HepG2 (cell line): ENCODE results near the gene RBM12. TPM values are rescaled to one million over a fixed set of nuclear protein-coding genes. Genes with fewer than 3 reads are reported as not detected.

Source experiments
- AGO1 ChIP-seq: fragments of 200-400 bp; formaldehyde crosslinking; IDR thresholded peaks from 2 replicates; pipeline ENCODE4 v1.6.1; 2017; ENCODE audit warnings: mild to moderate bottlenecking, low read depth, low read length, moderate library complexity; ENCODE audit not compliant: poor library complexity, severe bottlenecking
- ASH2L ChIP-seq: fragments of 300-600, 200-600 bp; sonication (generic); IDR thresholded peaks from 2 replicates; pipeline ENCODE4 v1.7.0; 2017; ENCODE audit warnings: low read depth, mild to moderate bottlenecking, moderate library complexity, mixed read lengths, low read length; ENCODE audit not compliant: insufficient read length
- HIVEP1 ChIP-seq: sonication (generic); formaldehyde crosslinking; IDR thresholded peaks from 2 replicates; pipeline ENCODE4 v1.4.0; 2020; ENCODE audit warnings: mild to moderate bottlenecking, missing genetic modification reagents
- JUN ChIP-seq: sonication (generic); formaldehyde crosslinking; IDR thresholded peaks from 2 replicates; pipeline ENCODE4 v1.4.0; 2020; ENCODE audit warnings: mild to moderate bottlenecking, missing genetic modification reagents
- JUNB ChIP-seq: sonication (generic); formaldehyde crosslinking; IDR thresholded peaks from 2 replicates; pipeline ENCODE4 v1.8.0; 2022; ENCODE audit warnings: missing genetic modification reagents, mild to moderate bottlenecking, borderline replicate concordance
- LCORL ChIP-seq, 2 experiments: fragments of 450-650 bp in 1 of 2; sonication (generic) in 1 of 2; formaldehyde crosslinking in 1 of 2; IDR thresholded peaks; 2 replicates each; pipeline versions ENCODE4 v1.5.0 to v1.6.1; 2017 to 2020; ENCODE audit warnings: antibody characterized with exemption in 1 of 2, missing genetic modification reagents in 1 of 2
- MEIS2 ChIP-seq: sonication (generic); formaldehyde crosslinking; IDR thresholded peaks from 2 replicates; pipeline ENCODE4 v1.9.0; 2021; ENCODE audit warnings: mild to moderate bottlenecking, missing genetic modification reagents
- NFIB ChIP-seq: sonication (generic); formaldehyde crosslinking; IDR thresholded peaks from 2 replicates; pipeline ENCODE4 v1.9.0; 2021; ENCODE audit warnings: missing genetic modification reagents, mild to moderate bottlenecking, borderline replicate concordance
- NFYB ChIP-seq: sonication (generic); formaldehyde crosslinking; IDR thresholded peaks from 2 replicates; pipeline ENCODE4 v1.4.0; 2020; ENCODE audit warnings: missing genetic modification reagents
- PPARG ChIP-seq: conservative IDR thresholded peaks from 2 replicates; pipeline ENCODE4 v1.6.1; 2016; ENCODE audit warnings: missing biosample characterization, missing genetic modification reagents
- STAT5B ChIP-seq: sonication (generic); formaldehyde crosslinking; IDR thresholded peaks from 2 replicates; pipeline ENCODE4 v1.4.0; 2020; ENCODE audit warnings: missing genetic modification reagents
- ZBTB2 ChIP-seq: sonication (generic); formaldehyde crosslinking; IDR thresholded peaks from 2 replicates; pipeline ENCODE4 v1.8.0; 2022; ENCODE audit warnings: low read depth, missing genetic modification reagents
- ZNF143 ChIP-seq: sonication (generic); formaldehyde crosslinking; IDR thresholded peaks from 2 replicates; pipeline ENCODE4 v1.4.0; 2020; ENCODE audit warnings: missing genetic modification reagents
- ZNF225 ChIP-seq: sonication (generic); formaldehyde crosslinking; IDR thresholded peaks from 2 replicates; pipeline ENCODE4 v1.4.0; 2020; ENCODE audit warnings: mild to moderate bottlenecking, missing genetic modification reagents
- ZNF432 ChIP-seq: sonication (generic); formaldehyde crosslinking; IDR thresholded peaks from 2 replicates; pipeline ENCODE4 v1.5.0; 2020; ENCODE audit warnings: missing genetic modification reagents, mild to moderate bottlenecking, borderline replicate concordance
- ZNF556 ChIP-seq: sonication (generic); formaldehyde crosslinking; IDR thresholded peaks from 2 replicates; pipeline ENCODE4 v1.4.0; 2020; ENCODE audit warnings: mild to moderate bottlenecking, missing genetic modification reagents, borderline replicate concordance
- ZNF776 ChIP-seq: sonication (generic); formaldehyde crosslinking; IDR thresholded peaks from 2 replicates; pipeline ENCODE4 v1.4.0; 2020; ENCODE audit warnings: mild to moderate bottlenecking, missing genetic modification reagents
- ZNF883 ChIP-seq: sonication (generic); formaldehyde crosslinking; IDR thresholded peaks from 2 replicates; pipeline ENCODE4 v1.5.1; 2020; ENCODE audit warnings: mild to moderate bottlenecking, missing genetic modification reagents; ENCODE audit errors: not compliant biosample characterization
- polyA plus RNA-seq, 8 experiments: library from polyadenylated mRNA; depleted of rRNA in 3 of 8; stranded (reverse) in 7 of 8; unstranded in 1 of 8; fragments of >200 nt; fragmentation: Illumina TruSeq in 4 of 8; extraction: Trizol in 4 of 8; gene quantifications; 2 replicates each; pipeline versions ENCODE4 v1.2.1 to v1.2.3, GENCODE V29; 2011 to 2016; ENCODE audit warnings: low read depth in 4 of 8, missing spikeins in 1 of 8, mixed read lengths in 1 of 8; ENCODE audit not compliant: insufficient read depth in 1 of 8
- total RNA-seq, 5 experiments: library from RNA; depleted of rRNA; stranded (reverse); fragments of >200 nt; fragmentation: Illumina TruSeq; extraction: Trizol; gene quantifications; 2 replicates each; pipeline ENCODE4 v1.2.3, GENCODE V29; 2016; ENCODE audit warnings: low read depth in 1 of 5
- TF ChIP-seq, protein P1 (sequence below): IDR thresholded peaks from 2 replicates; pipeline ENCODE4 v1.6.1; 2016; ENCODE audit warnings: low read depth, borderline replicate concordance
- TF ChIP-seq, protein P2 (sequence below): sonication (generic); formaldehyde crosslinking; IDR thresholded peaks from 2 replicates; pipeline ENCODE4 v1.5.1; 2020; ENCODE audit warnings: missing genetic modification reagents, mild to moderate bottlenecking, borderline replicate concordance
- TF ChIP-seq, protein P3 (sequence below): sonication (generic); formaldehyde crosslinking; IDR thresholded peaks from 2 replicates; pipeline ENCODE4 v1.4.0; 2020; ENCODE audit warnings: mild to moderate bottlenecking, missing genetic modification reagents
- TF ChIP-seq, protein P4 (sequence below): sonication (generic); formaldehyde crosslinking; IDR thresholded peaks from 2 replicates; pipeline ENCODE4 v1.4.0; 2020; ENCODE audit warnings: missing genetic modification reagents

RBM12 gene
- total and polyA plus RNA-seq, 2 of the 13 experiments (the other 11 are each of a cell fraction or from before 2014, with no cell fraction given) = 97.9 to 104 TPM

- TF ChIP-seq JUNB (CRISPR knock-in tag) = no peak
- TF ChIP-seq, protein P1, sequence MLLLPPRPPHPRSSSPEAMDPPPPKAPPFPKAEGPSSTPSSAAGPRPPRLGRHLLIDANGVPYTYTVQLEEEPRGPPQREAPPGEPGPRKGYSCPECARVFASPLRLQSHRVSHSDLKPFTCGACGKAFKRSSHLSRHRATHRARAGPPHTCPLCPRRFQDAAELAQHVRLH (CRISPR knock-in tag) = peak; percentile 62; the same call in 1 of the 2 replicates
- TF ChIP-seq, protein P2, sequence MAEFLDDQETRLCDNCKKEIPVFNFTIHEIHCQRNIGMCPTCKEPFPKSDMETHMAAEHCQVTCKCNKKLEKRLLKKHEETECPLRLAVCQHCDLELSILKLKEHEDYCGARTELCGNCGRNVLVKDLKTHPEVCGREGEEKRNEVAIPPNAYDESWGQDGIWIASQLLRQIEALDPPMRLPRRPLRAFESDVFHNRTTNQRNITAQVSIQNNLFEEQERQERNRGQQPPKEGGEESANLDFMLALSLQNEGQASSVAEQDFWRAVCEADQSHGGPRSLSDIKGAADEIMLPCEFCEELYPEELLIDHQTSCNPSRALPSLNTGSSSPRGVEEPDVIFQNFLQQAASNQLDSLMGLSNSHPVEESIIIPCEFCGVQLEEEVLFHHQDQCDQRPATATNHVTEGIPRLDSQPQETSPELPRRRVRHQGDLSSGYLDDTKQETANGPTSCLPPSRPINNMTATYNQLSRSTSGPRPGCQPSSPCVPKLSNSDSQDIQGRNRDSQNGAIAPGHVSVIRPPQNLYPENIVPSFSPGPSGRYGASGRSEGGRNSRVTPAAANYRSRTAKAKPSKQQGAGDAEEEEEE (CRISPR knock-in tag) = no peak; the same call in 1 of the 2 replicates
- no peak; the same call in 1 of the 2 replicates for TF ChIP-seq ZBTB2 (CRISPR knock-in tag)
- TF ChIP-seq, protein P3, sequence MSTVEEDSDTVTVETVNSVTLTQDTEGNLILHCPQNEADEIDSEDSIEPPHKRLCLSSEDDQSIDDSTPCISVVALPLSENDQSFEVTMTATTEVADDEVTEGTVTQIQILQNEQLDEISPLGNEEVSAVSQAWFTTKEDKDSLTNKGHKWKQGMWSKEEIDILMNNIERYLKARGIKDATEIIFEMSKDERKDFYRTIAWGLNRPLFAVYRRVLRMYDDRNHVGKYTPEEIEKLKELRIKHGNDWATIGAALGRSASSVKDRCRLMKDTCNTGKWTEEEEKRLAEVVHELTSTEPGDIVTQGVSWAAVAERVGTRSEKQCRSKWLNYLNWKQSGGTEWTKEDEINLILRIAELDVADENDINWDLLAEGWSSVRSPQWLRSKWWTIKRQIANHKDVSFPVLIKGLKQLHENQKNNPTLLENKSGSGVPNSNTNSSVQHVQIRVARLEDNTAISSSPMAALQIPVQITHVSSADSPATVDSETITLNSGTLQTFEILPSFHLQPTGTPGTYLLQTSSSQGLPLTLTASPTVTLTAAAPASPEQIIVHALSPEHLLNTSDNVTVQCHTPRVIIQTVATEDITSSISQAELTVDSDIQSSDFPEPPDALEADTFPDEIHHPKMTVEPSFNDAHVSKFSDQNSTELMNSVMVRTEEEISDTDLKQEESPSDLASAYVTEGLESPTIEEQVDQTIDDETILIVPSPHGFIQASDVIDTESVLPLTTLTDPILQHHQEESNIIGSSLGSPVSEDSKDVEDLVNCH (CRISPR knock-in tag) = peak; percentile 70; the same call in 1 of the 2 replicates
- TF ChIP-seq STAT5B (CRISPR knock-in tag) = peak; percentile 16; the same call in 1 of the 2 replicates
- no peak for TF ChIP-seq PPARG (CRISPR knock-in tag)
- peak; percentile 96 for TF ChIP-seq ASH2L
- TF ChIP-seq ZNF556 (CRISPR knock-in tag) = peak; percentile 98
- TF ChIP-seq NFIB (CRISPR knock-in tag) = no peak
- TF ChIP-seq ZNF143 (CRISPR knock-in tag) = peak; percentile 64
- peak; percentile 87; the same call in 1 of the 2 replicates for TF ChIP-seq MEIS2 (CRISPR knock-in tag)
- TF ChIP-seq JUN (CRISPR knock-in tag) = peak; percentile 81
- peak; percentile 94 for TF ChIP-seq LCORL (IDR thresholded peaks at IDR 0.05)
- peak; percentile 73 for TF ChIP-seq LCORL (CRISPR knock-in tag; IDR thresholded peaks at IDR 0.05)
- peak; percentile 96 for TF ChIP-seq ZNF883
- no peak for TF ChIP-seq ZNF432 (CRISPR knock-in tag)
- TF ChIP-seq AGO1 = peak; percentile 34
- TF ChIP-seq, protein P4, sequence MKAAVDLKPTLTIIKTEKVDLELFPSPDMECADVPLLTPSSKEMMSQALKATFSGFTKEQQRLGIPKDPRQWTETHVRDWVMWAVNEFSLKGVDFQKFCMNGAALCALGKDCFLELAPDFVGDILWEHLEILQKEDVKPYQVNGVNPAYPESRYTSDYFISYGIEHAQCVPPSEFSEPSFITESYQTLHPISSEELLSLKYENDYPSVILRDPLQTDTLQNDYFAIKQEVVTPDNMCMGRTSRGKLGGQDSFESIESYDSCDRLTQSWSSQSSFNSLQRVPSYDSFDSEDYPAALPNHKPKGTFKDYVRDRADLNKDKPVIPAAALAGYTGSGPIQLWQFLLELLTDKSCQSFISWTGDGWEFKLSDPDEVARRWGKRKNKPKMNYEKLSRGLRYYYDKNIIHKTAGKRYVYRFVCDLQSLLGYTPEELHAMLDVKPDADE = peak; percentile 55; the same call in 1 of the 2 replicates
- peak; percentile 93; the same call in 1 of the 2 replicates for TF ChIP-seq ZNF225
- TF ChIP-seq HIVEP1 = peak; percentile 90
- peak; percentile 53 for TF ChIP-seq NFYB
- TF ChIP-seq ZNF776 (CRISPR knock-in tag) = peak; percentile 85
Observed at GRCh38 chr20:35664466-35665206, at the start of gene RBM12, which contains the start of gene CPNE1 (continued).
